ENCODE measurements around the gene UGT2A2.

Gene UGT2A2

DNA sequence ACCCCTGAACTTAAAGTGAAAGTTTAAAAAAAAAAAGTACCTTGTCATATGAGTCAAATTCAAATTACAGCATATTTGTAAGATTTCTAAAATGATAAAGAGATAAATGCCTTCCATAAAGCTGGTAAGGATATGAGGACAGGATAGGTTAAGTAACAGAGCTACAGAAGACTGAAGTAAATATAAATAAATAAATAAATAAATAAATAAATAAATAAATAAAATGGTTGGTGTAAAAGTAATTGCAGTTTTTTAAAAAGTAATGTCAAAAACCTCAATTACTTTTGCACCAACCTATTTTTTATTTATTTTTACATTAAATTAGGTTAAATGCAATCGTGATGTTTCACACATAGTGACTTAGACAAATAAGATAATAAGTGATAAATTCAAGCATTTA lies 62.2 kb downstream of the UGT2A2 start:
- TF ChIP-seq, protein P1, sequence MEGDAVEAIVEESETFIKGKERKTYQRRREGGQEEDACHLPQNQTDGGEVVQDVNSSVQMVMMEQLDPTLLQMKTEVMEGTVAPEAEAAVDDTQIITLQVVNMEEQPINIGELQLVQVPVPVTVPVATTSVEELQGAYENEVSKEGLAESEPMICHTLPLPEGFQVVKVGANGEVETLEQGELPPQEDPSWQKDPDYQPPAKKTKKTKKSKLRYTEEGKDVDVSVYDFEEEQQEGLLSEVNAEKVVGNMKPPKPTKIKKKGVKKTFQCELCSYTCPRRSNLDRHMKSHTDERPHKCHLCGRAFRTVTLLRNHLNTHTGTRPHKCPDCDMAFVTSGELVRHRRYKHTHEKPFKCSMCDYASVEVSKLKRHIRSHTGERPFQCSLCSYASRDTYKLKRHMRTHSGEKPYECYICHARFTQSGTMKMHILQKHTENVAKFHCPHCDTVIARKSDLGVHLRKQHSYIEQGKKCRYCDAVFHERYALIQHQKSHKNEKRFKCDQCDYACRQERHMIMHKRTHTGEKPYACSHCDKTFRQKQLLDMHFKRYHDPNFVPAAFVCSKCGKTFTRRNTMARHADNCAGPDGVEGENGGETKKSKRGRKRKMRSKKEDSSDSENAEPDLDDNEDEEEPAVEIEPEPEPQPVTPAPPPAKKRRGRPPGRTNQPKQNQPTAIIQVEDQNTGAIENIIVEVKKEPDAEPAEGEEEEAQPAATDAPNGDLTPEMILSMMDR (IDR thresholded peaks at IDR 0.05; ENCODE audit: low read depth, low read length), result no peak
- no peak for DNase-seq (ENCODE audit: low read depth in 2 of 2)

GRCh38 chr4:69576251-69576877 lies 63.1 kb downstream of the UGT2A2 start:
- TF ChIP-seq, protein P1 (IDR thresholded peaks at IDR 0.05; ENCODE audit: low read depth, low read length), result no peak
- no peak overlapping the region for H3K4me3 ChIP-seq (replicated peaks in 1 of 2; ENCODE audit: low read depth in 2 of 2, low read length in 2 of 2)
- no peak for DNase-seq (ENCODE audit: low read depth in 2 of 2)

More for the DNA sequence above, 62.2 kb downstream of the UGT2A2 start:
- H3K4me3 ChIP-seq (replicated peaks in 1 of 2; ENCODE audit: low read depth in 2 of 2, low read length in 2 of 2), result no peak overlapping the region

DNA sequence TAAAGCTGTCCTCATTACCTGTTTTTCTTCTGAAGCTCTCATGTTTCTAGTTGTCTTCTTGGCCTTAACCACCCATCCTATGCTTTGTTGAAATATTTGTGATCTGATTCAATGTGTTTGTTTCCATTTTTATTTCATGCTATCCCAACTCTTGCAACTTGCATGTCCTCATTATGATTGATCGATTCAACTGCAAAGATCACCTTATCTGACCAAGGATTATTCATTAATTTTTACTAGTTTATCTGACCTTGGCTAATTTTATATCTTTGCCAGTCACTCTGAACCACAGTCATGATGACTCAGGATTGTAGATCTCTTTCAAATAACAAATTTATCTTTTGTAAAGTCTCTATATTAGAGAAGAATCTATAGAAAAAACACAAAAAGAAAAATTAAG lies 70.7 kb downstream of the UGT2A2 start:
- TF ChIP-seq, protein P1 (IDR thresholded peaks at IDR 0.05; ENCODE audit: low read depth, low read length), result no peak
- no peak overlapping the region for H3K4me3 ChIP-seq (replicated peaks in 1 of 2; ENCODE audit: low read depth in 2 of 2, low read length in 2 of 2)
- no peak for DNase-seq (ENCODE audit: low read depth in 2 of 2)

GRCh38 chr4:69563424-69563823 lies 76.0 kb downstream of the UGT2A2 start:
- H3K4me3 ChIP-seq (replicated peaks in 1 of 2; ENCODE audit: low read depth in 2 of 2, low read length in 2 of 2), result no peak overlapping the region
- TF ChIP-seq, protein P1 (IDR thresholded peaks at IDR 0.05; ENCODE audit: low read depth, low read length), result no peak
- no peak for DNase-seq (ENCODE audit: low read depth in 2 of 2)

DNA sequence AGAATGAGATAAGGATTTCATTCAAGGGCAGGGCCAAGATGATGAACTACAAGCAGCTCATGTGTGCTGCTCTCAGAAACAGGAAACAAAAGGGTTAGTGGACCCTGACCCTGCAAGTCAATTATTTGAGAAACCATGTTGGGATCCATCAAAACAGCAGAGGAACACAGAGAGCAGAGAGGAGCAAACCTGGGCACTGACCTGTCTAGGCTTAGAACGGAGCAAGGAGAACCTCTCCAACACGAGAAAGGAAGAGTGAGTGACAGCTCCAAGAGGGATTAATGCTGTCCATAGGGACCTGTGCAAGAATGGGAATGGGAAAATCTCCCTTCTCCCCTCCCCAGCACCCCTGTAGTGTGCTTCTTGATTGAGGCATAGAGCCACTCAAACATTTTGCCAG lies 89.8 kb downstream of the UGT2A2 start:
- DNase-seq (ENCODE audit: low read depth in 2 of 2), result no peak
- no peak overlapping the region for H3K4me3 ChIP-seq (replicated peaks in 1 of 2; ENCODE audit: low read depth in 2 of 2, low read length in 2 of 2)
- TF ChIP-seq, protein P1 (IDR thresholded peaks at IDR 0.05; ENCODE audit: low read depth, low read length), result no peak

GRCh38 chr4:69546134-69546765 lies 93.2 kb downstream of the UGT2A2 start:
- no peak for DNase-seq (ENCODE audit: low read depth in 2 of 2)
- TF ChIP-seq, protein P1 (IDR thresholded peaks at IDR 0.05; ENCODE audit: low read depth, low read length), result no peak
- H3K4me3 ChIP-seq (replicated peaks in 1 of 2; ENCODE audit: low read depth in 2 of 2, low read length in 2 of 2), result no peak overlapping the region
